Stimulated activated CD4-positive, alpha-beta T cell treated with anti-CD3 and anti-CD28 coated beads, Interleukin-4, amount 100 ng/mL, for 1 hour (primary cell): ENCODE data around the gene SREK1IP1.

Experiments
- DNase-seq: peaks from one replicate; pipeline ENCODE4 v3.0.0-alpha.2; 2020

SREK1IP1 gene

GRCh38 chr5:64768358-64769312, at the start of gene SREK1IP1, which contains the start of gene CWC27:
Gene SREK1IP1, minus strand, starts transcription at chr5:64768691. Its CDS starts 174 bp downstream, at chr5:64768517.
Gene CWC27, plus strand, starts transcription at chr5:64768930. Its CDS starts 217 bp downstream, at chr5:64769147.
- peak; percentile 74 for DNase-seq

GRCh38 chr5:64818245-64818644, 49.8 kb upstream of the SREK1IP1 start:
- no peak for DNase-seq

- no peak for DNase-seq
Measured at GRCh38 chr5:64814073-64814472, 45.6 kb upstream of the SREK1IP1 start.

- no peak for DNase-seq
Measured at GRCh38 chr5:64811050-64811640, 42.7 kb upstream of the SREK1IP1 start.

DNA sequence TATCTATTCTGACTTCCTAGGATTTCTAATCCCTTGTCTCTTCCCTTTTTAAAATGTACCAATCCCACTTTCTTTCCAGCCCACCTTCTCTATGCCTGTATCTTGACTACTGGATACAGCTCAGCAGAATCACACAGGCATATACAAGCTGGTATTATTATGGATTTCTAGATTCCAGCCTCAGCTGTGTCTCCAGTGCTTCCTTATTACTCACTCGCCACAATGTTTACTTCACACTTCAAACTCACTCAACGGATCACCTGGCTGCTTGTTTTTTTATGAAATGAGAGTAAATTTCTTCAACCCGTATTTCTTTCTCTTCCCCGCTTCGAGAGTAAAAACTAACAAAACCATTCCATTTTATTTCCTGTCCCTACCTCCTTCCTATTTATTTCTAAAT, 39.0 kb upstream of the SREK1IP1 start:
- no peak for DNase-seq

DNA sequence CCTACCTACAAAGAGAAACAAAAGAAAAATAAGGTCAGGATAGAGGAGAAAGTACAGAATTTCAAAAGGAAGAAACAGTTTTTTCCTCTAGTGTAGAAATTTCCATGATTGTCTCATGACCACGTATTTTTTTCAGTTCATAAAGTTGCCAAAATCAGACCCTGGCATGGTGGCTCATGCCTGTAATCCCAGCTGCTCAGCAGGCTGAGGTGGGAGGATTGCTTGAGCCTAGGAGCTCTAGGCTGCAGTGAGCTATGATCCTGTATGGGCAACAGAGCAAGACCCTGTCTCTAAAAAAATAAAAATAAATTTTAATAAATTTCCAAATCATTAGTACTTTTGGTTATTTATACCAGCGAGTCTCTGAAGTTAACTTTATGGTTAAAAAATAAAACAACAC, 38.0 kb upstream of the SREK1IP1 start:
- no peak for DNase-seq

GRCh38 chr5:64800926-64801325, 32.4 kb upstream of the SREK1IP1 start:
- DNase-seq: no peak

DNA sequence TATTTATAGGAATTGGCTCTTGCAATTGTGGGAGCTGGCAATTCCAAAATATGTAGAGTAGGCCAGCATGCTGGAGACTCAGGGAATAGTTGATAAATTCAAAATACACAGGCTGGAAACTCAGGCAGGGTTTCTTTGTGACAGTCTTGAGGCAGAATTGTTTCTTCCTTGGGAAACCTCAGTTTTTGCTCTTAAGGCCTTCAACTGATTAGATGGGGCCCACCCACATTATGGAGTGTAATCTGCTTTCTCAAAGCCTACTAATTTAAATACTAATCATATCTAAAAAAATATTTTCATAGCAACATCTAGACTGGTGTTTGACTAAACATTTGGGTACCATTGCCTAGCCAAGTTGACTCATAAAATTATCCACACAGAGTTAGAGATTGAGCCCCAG, 27.8 kb upstream of the SREK1IP1 start:
- DNase-seq: no peak

- DNase-seq: no peak
Measured at GRCh38 chr5:64794053-64794770, 25.7 kb upstream of the SREK1IP1 start.

DNA sequence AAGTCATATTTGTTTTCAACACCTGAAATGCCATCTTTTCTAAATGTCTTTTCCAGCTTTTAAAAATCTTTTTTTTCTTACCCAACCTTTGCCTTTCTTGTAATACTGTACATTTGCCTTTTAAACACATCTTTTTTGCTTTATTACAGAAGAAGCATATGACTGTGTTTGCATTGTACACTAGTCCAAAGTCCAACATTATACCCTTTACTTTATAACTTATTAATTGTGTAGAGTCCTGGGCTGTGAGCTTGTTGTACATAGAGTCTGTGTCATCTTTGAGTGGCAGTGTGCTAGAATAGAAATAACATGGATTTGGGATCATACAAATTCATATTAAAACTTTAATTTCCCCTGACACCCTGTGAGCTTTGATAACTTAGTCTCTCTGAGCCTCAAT, 24.0 kb upstream of the SREK1IP1 start:
- DNase-seq: no peak

GRCh38 chr5:64790210-64790609, 21.7 kb upstream of the SREK1IP1 start:
- DNase-seq: no peak

GRCh38 chr5:64789457-64789856, 21.0 kb upstream of the SREK1IP1 start:
- DNase-seq: no peak

- no peak for DNase-seq
Measured at GRCh38 chr5:64788156-64788555, 19.7 kb upstream of the SREK1IP1 start.

- no peak for DNase-seq
Measured at GRCh38 chr5:64786372-64786771, 17.9 kb upstream of the SREK1IP1 start.

GRCh38 chr5:64784451-64785025, 16.0 kb upstream of the SREK1IP1 start:
- peak; percentile 61 for DNase-seq

- no peak for DNase-seq
Measured at GRCh38 chr5:64775291-64775690, 6.8 kb upstream of the SREK1IP1 start.

- no peak for DNase-seq
Measured at GRCh38 chr5:64773533-64773932, 5.0 kb upstream of the SREK1IP1 start.

DNA sequence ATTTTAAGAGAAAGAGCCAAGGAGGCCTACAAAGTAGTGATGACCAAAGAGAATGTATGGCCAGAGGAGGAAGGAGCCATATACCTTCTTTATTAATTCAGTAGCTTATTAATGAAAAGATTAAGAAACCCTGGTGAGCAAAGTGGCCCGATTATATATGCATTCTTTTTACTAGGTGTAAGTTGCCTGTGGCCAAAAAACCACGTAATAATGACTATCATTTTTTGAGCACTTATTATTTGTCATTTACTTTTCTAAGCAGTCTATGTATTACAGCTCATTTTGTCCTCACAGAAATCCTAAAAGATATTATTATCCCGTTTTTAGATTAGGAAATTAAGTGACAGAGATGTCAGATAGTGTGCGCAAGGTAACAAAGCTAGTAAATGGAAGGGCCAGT, 3.2 kb upstream of the SREK1IP1 start:
- DNase-seq: no peak

DNA sequence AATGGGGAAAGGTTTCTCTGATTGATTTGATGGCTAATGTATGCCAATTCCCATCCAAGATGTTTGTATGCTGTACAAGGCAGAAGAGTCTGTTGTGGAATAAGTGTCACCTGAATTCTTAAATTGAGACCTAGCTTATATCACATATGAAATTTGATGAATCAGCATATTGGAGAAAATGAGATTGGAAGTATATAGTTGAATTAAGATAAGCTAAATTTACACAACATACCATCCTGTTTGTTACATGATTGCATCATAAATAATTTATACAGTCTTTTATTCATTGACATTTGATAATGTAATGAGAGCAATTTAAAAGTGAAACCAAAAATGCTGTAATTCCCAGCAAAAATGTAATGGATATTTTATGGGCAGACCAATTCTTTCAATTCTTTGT, 1.4 kb upstream of the SREK1IP1 start:
- no peak for DNase-seq

DNA sequence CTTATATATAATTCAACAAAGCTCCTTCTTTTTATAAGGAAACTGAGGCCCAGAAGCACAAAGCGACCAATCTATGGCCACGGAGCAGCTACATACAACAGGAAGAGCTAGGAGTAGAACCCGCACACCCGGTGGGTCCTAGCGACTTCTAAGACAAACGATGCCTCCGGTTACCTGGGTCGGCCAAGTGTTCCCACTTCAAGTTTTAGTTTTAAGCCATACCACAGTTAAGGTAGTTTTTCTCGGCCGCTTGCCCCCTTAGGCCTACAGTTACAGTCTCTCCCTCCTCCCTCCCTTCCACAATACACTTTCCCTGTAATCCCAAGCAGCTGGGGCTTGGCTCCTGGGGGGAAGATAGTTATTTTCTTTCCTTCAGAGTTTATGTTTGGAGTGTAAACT, 533 bp downstream of the SREK1IP1 start:
- DNase-seq: peak; percentile 7

DNA sequence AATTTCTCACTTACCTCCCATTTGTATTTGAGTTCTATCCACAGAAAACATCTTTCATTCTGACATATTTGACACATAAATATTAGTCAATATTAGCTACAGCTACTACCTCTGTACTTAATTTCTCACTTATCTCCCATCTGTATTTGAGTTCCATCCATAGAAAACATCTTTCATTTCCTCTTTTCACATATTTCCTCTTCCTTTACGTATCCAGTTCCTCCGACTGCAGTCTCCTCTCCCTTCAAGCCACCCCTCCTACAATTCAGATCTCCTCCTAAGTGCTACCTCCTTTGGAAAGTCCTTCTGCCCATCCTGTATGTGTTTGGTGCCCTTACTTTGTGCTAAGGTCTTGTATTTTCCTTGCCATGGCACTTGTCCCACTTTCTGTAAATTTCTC, 1.6 kb downstream of the SREK1IP1 start:
- no peak for DNase-seq

GRCh38 chr5:64765804-64766504, 2.5 kb downstream of the SREK1IP1 start:
- no peak for DNase-seq
